Measurements from ENCODE around the gene PRAMEF12. TPM values are rescaled to one million over a fixed set of nuclear protein-coding genes. Genes with fewer than 3 reads are reported as not detected.

Gene PRAMEF12
- total RNA-seq, 1 donor from 2014 or later: not detected

GRCh38 chr1:12761781-12762180 lies 11.8 kb upstream of the PRAMEF12 start:
- H3K27ac ChIP-seq: no peak overlapping the region
- no peaks in the 10 kb centered on the region for H3K4me1 ChIP-seq
- no peak overlapping the region for H3K4me3 ChIP-seq
- H3K36me3 ChIP-seq: no peaks in the 10 kb centered on the region
- DNase-seq (ENCODE audit: extremely low spot score in 2 of 2): peak in 1 of 2 donors; percentile 72
- H3K9me3 ChIP-seq: no peaks in the 10 kb centered on the region
- TF ChIP-seq POLR2AphosphoS5 (IDR thresholded peaks at IDR 0.05; ENCODE audit: insufficient read depth in 1 of 2, low read depth in 1 of 2): no peak
- TF ChIP-seq CTCF (IDR thresholded peaks at IDR 0.05): no peak
- TF ChIP-seq POLR2A (IDR thresholded peaks at IDR 0.05): no peak
- H3K27me3 ChIP-seq: no peaks in the 10 kb centered on the region
- intact Hi-C loops (cut with DNase I): loop anchor here (1.0 kb wide), 1 partner anchor 15 kb away; no protein-coding TSS in a partner anchor

GRCh38 chr1:12762766-12763165 lies 10.8 kb upstream of the PRAMEF12 start:
- H3K27ac ChIP-seq: no peak overlapping the region
- intact Hi-C loops (cut with DNase I): loop anchor here (1.0 kb wide), 1 partner anchor 14 kb away; no protein-coding TSS in a partner anchor
- no peaks in the 10 kb centered on the region for H3K4me1 ChIP-seq
- no peak for DNase-seq (ENCODE audit: extremely low spot score in 2 of 2)
- H3K4me3 ChIP-seq: no peak overlapping the region
- no peaks in the 10 kb centered on the region for H3K36me3 ChIP-seq
- H3K9me3 ChIP-seq: no peaks in the 10 kb centered on the region
- H3K27me3 ChIP-seq: no peaks in the 10 kb centered on the region
- TF ChIP-seq CTCF (IDR thresholded peaks at IDR 0.05): no peak
- no peak for TF ChIP-seq POLR2AphosphoS5 (IDR thresholded peaks at IDR 0.05; ENCODE audit: insufficient read depth in 1 of 2, low read depth in 1 of 2)
- no peak for TF ChIP-seq POLR2A (IDR thresholded peaks at IDR 0.05)

- intact Hi-C loops (cut with DNase I): no loop called here
- DNase-seq (ENCODE audit: extremely low spot score in 2 of 2): no peak
- Histone ChIP-seq H3K36me3 (no peaks in the 10 kb centered on the region), H3K9me3 (no peaks in the 10 kb centered on the region), H3K27me3 (no peaks in the 10 kb centered on the region), H3K4me3 (no peak overlapping the region), H3K4me1 (no peaks in the 10 kb centered on the region), H3K27ac (no peak overlapping the region)
- no peak for TF ChIP-seq POLR2A (IDR thresholded peaks at IDR 0.05)
- TF ChIP-seq CTCF (IDR thresholded peaks at IDR 0.05): no peak
- no peak for TF ChIP-seq POLR2AphosphoS5 (IDR thresholded peaks at IDR 0.05; ENCODE audit: insufficient read depth in 1 of 2, low read depth in 1 of 2)
Measured at GRCh38 chr1:12763479-12763878, 10.1 kb upstream of the PRAMEF12 start.

- H3K4me1 ChIP-seq: no peaks in the 10 kb centered on the region
- no peaks in the 10 kb centered on the region for H3K9me3 ChIP-seq
- TF ChIP-seq POLR2A (IDR thresholded peaks at IDR 0.05): no peak
- TF ChIP-seq CTCF (IDR thresholded peaks at IDR 0.05): no peak
- DNase-seq (ENCODE audit: extremely low spot score in 2 of 2): peak in 1 of 2 donors; percentile 55
- H3K27ac ChIP-seq: no peak overlapping the region
- intact Hi-C loops (cut with DNase I): no loop called here
- no peak overlapping the region for H3K4me3 ChIP-seq
- H3K36me3 ChIP-seq: no peaks in the 10 kb centered on the region
- no peaks in the 10 kb centered on the region for H3K27me3 ChIP-seq
Measured at GRCh38 chr1:12764016-12764415, 9.5 kb upstream of the PRAMEF12 start.

- H3K36me3 ChIP-seq: no peaks in the 10 kb centered on the region
- H3K4me3 ChIP-seq: no peak overlapping the region
- H3K27me3 ChIP-seq: no peaks in the 10 kb centered on the region
- no peaks in the 10 kb centered on the region for H3K9me3 ChIP-seq
- H3K4me1 ChIP-seq: no peaks in the 10 kb centered on the region
- no peak for DNase-seq (ENCODE audit: extremely low spot score in 2 of 2)
- H3K27ac ChIP-seq: no peak overlapping the region
- TF ChIP-seq POLR2AphosphoS5 (IDR thresholded peaks at IDR 0.05; ENCODE audit: insufficient read depth in 1 of 2, low read depth in 1 of 2): no peak
- no peak for TF ChIP-seq POLR2A (IDR thresholded peaks at IDR 0.05)
- no peak for TF ChIP-seq CTCF (IDR thresholded peaks at IDR 0.05)
- intact Hi-C loops (cut with DNase I): no loop called here
Measured at GRCh38 chr1:12769031-12769430, 4.5 kb upstream of the PRAMEF12 start.
